Suprapubic skin (tissue), 4 donors: ENCODE measurements around the gene ING5. TPM values are rescaled to one million over a fixed set of nuclear protein-coding genes. Genes with fewer than 3 reads are reported as not detected.

ENCODE experiments used
- DNase-seq, 2 donors: peaks; one replicate each; pipeline ENCODE4 v3.0.0-alpha.2; 2019; ENCODE audit warnings: low spot score in 2 of 2
- H3K27ac ChIP-seq: fragments of 200-600 bp; sonication (generic); one replicate; pipeline ENCODE4 v1.5.1; 2019
- H3K27me3 ChIP-seq: fragments of 200-600 bp; sonication (generic); one replicate; pipeline ENCODE4 v1.5.1; 2019
- H3K36me3 ChIP-seq: fragments of 200-600 bp; sonication (generic); one replicate; pipeline ENCODE4 v1.5.1; 2019
- H3K4me1 ChIP-seq: fragments of 200-600 bp; sonication (generic); one replicate; pipeline ENCODE4 v1.5.1; 2019
- H3K4me3 ChIP-seq: fragments of 200-600 bp; sonication (generic); one replicate; pipeline ENCODE4 v1.5.1; 2019; ENCODE audit warnings: mild to moderate bottlenecking
- H3K9me3 ChIP-seq: fragments of 200-600 bp; sonication (generic); one replicate; pipeline ENCODE4 v1.5.1; 2019
- CTCF ChIP-seq, 2 donors: fragments of 200-600 bp in 1 of 2; fragments of 450-650 bp in 1 of 2; sonication (generic) in 1 of 2; IDR thresholded peaks; one replicate each; pipeline ENCODE4 v1.5.1; 2016 to 2019; ENCODE audit warnings: antibody characterized with exemption in 2 of 2, mild to moderate bottlenecking in 1 of 2, moderate library complexity in 1 of 2
- EP300 ChIP-seq: sonication (generic); formaldehyde crosslinking; IDR thresholded peaks from one replicate; pipeline ENCODE4 v1.6.1; 2017; ENCODE audit warnings: antibody characterized with exemption
- POLR2A ChIP-seq, 2 donors: fragments of 450-650 bp; IDR thresholded peaks; one replicate each; pipeline ENCODE4 v1.6.1; 2017; ENCODE audit warnings: antibody characterized with exemption in 2 of 2, mild to moderate bottlenecking in 2 of 2, moderate library complexity in 2 of 2
- POLR2AphosphoS5 ChIP-seq, 3 donors: sonication (generic); formaldehyde crosslinking; IDR thresholded peaks; one replicate each; pipeline ENCODE4 v1.6.1; 2017; ENCODE audit warnings: antibody characterized with exemption in 3 of 3
- WGBS: methylation state at CpG from one replicate; pipeline ENCODE4 v1.1.5; 2018; 5-methylcytosine and 5-hydroxymethylcytosine counted together
- total RNA-seq, 4 donors: library from RNA; depleted of rRNA; stranded (reverse); fragments of >200 nt; gene quantifications; one replicate each; pipeline ENCODE4 v1.1.0, GENCODE V29; 2016

The ING5 gene
- total RNA-seq, 4 donors from 2014 or later, result 32.1 to 94.9 (median 46.4) TPM

DNA sequence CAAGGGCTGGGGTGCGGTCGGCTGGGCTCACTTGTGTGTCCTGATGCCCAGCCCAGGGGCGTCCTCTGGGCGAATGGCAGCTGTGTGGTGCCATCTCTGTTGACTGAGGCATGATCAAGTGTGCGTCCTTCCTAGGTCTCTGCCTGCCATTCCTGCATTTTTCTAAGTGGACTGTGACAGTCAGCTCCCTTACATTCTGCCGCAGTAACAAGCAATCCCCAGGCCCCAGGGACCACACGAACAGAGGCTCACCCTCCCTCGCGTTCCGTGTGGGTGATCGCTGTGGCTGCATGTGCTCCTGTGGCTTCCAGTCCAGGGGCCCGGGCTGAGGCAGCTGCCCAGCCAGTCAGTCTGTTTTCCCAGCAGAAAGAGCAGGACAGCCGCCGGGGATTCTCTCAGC is 50.4 kb downstream of the ING5 start:
- Histone ChIP-seq H3K27ac (no peak overlapping the region), H3K9me3 (no peaks in the 10 kb centered on the region), H3K27me3 (no peaks in the 10 kb centered on the region), H3K4me3 (no peak overlapping the region), H3K36me3 (peaks cover 81% of the 10 kb centered on the region), H3K4me1 (no peaks in the 10 kb centered on the region)
- TF ChIP-seq CTCF (IDR thresholded peaks at IDR 0.05) (no peak), POLR2AphosphoS5 (IDR thresholded peaks at IDR 0.05) (no peak), POLR2A (IDR thresholded peaks at IDR 0.05) (no peak), EP300 (no peak)
- 88% methylated on average over 6 of the region's 14 CpGs for WGBS
- no peak for DNase-seq

- Histone ChIP-seq H3K4me1 (no peaks in the 10 kb centered on the region), H3K27me3 (no peaks in the 10 kb centered on the region), H3K27ac (no peak overlapping the region), H3K4me3 (no peak overlapping the region), H3K9me3 (no peaks in the 10 kb centered on the region), H3K36me3 (peaks cover 82% of the 10 kb centered on the region)
- no peak for TF ChIP-seq POLR2A (IDR thresholded peaks at IDR 0.05)
- no peak for TF ChIP-seq POLR2AphosphoS5 (IDR thresholded peaks at IDR 0.05)
- TF ChIP-seq CTCF (IDR thresholded peaks at IDR 0.05), result no peak
- no peak for TF ChIP-seq EP300
- DNase-seq, result peak in 1 of 2 donors; percentile 72
- 93% methylated on average over 8 of the region's 21 CpGs for WGBS
These were observed 50.9 kb downstream of the ING5 start for GRCh38 chr2:241752689-241753276.

GRCh38 chr2:241753493-241753892 is 51.7 kb downstream of the ING5 start:
- peak in 1 of 2 donors; percentile 68 for DNase-seq
- Histone ChIP-seq H3K4me3 (no peak overlapping the region), H3K4me1 (no peaks in the 10 kb centered on the region), H3K36me3 (peaks cover 85% of the 10 kb centered on the region), H3K27me3 (no peaks in the 10 kb centered on the region), H3K9me3 (no peaks in the 10 kb centered on the region), H3K27ac (no peak overlapping the region)
- WGBS, result 100% methylated on average over 5 of the region's 17 CpGs
- TF ChIP-seq POLR2A (IDR thresholded peaks at IDR 0.05), result no peak
- no peak for TF ChIP-seq POLR2AphosphoS5 (IDR thresholded peaks at IDR 0.05)
- no peak for TF ChIP-seq EP300
- no peak for TF ChIP-seq CTCF (IDR thresholded peaks at IDR 0.05)

DNA sequence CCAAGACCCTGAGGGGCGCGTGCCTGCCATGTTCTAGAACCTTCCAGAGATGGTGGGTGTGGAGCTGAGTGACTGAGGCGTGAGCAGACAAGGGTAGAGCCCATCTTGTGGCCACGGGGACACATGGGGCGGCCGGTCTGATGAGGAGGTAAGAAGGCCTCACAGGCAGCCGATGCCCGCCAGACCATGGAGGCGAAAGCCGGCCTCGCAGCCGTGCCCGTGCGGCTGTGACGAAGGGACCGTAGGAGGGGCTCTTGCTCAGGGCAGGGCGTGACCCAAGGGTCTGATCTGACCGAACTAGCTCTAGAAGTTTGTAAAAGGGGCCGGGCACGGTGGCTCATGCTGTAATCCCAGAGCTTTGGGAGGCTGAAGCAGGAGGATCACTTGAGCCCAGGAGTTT is 52.2 kb downstream of the ING5 start:
- 94% methylated on average over 20 of the region's 20 CpGs for WGBS
- TF ChIP-seq CTCF (IDR thresholded peaks at IDR 0.05), result no peak
- TF ChIP-seq EP300, result no peak
- TF ChIP-seq POLR2AphosphoS5 (IDR thresholded peaks at IDR 0.05), result no peak
- no peak for TF ChIP-seq POLR2A (IDR thresholded peaks at IDR 0.05)
- Histone ChIP-seq H3K27me3 (no peaks in the 10 kb centered on the region), H3K4me1 (no peaks in the 10 kb centered on the region), H3K9me3 (no peaks in the 10 kb centered on the region), H3K36me3 (peaks cover 82% of the 10 kb centered on the region), H3K4me3 (no peak overlapping the region), H3K27ac (no peak overlapping the region)
- DNase-seq, result peak in 1 of 2 donors; percentile 71

DNA sequence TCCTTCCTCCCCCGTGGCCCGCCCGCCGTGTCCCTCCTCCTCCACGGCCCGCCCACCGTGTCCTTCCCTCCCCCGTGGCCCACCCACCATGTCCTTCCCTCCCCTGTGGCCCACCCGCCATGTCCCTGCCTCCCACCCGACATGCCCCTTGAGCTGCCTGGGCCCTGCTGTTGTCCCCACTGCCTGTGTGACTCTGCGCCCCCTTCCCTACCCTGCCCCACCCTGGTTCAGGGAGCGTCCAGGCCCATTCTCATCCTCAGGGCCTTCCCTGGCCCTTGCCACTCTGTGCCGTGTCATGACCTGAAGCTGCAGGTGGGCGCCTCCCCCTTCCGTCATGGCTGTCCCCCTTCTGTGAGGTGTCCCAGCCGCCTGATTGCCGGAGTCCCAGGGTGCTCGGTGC is 53.3 kb downstream of the ING5 start:
- peak in 1 of 2 donors; percentile 71 for DNase-seq
- no peaks in the 10 kb centered on the region for H3K9me3 ChIP-seq
- H3K4me1 ChIP-seq, result no peaks in the 10 kb centered on the region
- peaks cover 80% of the 10 kb centered on the region for H3K36me3 ChIP-seq
- TF ChIP-seq POLR2AphosphoS5 (IDR thresholded peaks at IDR 0.05), result no peak
- TF ChIP-seq POLR2A (IDR thresholded peaks at IDR 0.05), result no peak
- TF ChIP-seq CTCF (IDR thresholded peaks at IDR 0.05), result no peak
- TF ChIP-seq EP300, result no peak
- no peak overlapping the region for H3K27ac ChIP-seq
- H3K27me3 ChIP-seq, result no peaks in the 10 kb centered on the region
- 93% methylated on average over 16 of the region's 18 CpGs for WGBS
- H3K4me3 ChIP-seq, result no peak overlapping the region
